ENCODE data around the gene DEXI.

DEXI gene

GRCh38 chr16:10942352-10943063, at the start of gene DEXI:
Gene DEXI (minus strand): TSS chr16:10942468. CDS start chr16:10942005, 463 bp downstream.
- DNase-seq (ENCODE audit: low spot score), result peak; percentile 97

DNA sequence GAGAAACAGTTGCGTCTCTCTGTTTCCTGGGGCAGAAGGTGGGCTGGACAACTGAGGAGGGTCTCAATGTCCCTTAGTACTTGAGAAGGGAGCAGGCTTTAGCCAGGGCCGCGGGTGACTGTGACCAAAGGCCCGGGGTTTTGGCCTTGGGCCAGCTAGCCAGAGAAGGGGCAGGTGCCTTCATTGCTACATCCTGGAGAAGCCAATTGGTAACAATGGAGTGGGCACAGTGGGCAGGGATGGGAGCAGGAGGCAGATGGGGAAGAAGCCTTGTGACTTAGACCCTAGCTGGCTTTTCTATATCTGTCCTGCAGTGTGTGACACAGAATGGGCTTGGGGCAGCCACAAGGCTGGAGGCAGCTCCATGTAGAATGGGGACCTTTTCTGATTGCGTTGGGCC, 48.1 kb upstream of the DEXI start:
- no peak for DNase-seq (ENCODE audit: low spot score)

DNA sequence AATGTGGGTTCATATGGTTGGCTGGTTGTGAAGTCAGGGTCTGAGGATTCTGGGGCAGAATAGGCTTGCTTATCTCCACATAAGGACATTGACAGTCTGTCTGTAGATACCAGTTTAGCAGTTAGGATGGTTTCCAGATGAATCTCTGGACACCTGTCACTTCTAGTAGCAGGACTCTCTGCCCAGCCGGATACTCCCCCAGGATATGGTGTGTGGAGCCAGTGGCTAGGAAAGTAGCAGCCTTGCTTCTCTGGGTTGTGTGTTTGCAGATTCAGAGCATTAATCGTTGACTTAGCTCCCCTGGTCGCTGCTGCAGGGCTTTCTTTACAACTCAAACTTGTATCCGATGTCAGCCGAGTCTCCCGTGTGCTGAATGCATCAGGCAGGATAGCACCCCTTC, 47.3 kb upstream of the DEXI start:
- DNase-seq (ENCODE audit: low spot score), result no peak

GRCh38 chr16:10988879-10989278, 46.6 kb upstream of the DEXI start:
- DNase-seq (ENCODE audit: low spot score), result no peak

DNA sequence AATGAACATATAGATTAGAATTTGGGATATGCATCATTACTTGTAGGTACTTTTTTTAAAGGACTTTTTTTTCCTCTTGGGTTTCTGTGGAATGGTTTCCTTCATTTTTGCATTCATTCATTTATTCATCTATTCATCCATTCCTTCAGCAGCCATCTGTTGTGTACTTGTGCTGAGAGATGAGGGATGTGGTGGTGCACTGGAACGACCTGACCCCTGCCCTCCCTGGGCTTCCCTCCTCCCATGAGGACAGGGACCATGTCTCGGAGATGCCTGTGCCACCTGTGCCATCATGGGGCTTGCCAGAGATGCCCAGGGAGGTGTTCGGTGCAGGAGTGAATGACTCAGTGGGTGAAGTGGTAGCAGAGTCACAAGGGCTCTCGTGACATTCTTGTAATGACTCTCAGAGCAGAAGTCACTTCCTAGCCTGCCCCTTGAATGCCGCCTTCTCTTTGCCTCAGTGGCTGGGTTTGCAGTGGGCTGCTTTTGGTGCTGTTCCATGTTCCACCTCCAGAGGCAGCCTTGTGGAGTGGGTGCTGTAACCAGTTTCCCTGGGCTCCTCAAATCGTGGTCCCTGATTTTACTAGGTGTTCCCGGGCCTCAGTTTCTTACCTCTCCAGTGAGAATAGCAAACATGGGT, 46.0 kb upstream of the DEXI start:
- DNase-seq (ENCODE audit: low spot score), result no peak

GRCh38 chr16:10987361-10988163, 45.3 kb upstream of the DEXI start:
- peak; percentile 27 for DNase-seq (ENCODE audit: low spot score)

GRCh38 chr16:10984509-10984908, 42.2 kb upstream of the DEXI start:
- no peak for DNase-seq (ENCODE audit: low spot score)

DNA sequence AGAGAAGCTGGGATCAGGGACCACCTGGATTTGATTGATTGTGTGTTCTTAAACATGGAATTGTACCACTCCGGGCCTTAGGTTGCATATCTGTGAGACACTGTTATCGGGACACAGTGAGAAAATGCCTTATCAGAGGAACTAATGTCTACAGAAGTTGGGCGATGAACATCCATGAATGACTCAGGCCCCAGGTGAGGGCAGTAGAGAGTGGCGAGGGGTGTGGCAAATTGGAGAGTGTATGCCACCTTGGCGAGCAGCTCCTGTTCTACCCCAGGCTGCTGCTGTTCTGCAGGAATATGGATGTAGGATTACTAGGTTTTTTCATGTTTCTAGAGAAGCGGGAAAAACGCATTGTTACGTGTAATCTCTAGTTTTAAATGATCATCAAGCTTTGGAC, 40.9 kb upstream of the DEXI start:
- DNase-seq (ENCODE audit: low spot score), result no peak

DNA sequence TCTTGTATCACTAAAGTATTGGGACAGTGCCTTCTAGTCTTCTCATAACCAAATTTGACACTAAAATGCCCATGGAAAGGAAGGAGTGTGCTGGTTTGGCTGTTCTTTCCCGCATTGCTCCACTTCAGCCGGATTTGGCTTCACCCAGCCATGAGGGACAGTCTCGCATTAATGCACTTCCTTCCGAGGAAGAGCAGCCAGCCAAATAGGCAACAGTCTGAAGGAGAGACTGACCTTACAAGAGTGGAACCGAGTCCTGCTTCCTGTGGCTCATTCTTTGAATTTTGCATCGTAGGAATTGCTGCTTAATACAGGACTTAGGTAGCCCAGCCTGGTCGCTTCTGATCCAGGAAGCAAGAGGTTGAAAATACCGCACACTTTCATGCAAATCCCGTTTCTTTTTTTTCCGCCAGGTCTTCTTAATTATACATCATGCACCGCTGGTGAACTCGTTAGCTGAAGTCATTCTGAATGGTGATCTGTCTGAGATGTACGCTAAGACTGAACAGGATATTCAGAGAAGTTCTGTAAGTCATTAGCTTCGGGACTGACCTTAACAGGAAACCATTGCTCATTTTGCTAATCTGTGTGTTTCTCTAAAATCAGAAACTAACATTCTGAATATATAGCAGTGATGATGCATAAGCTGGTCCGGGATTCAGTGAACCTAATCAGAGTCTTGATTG, 40.3 kb upstream of the DEXI start:
- no peak for DNase-seq (ENCODE audit: low spot score)

DNA sequence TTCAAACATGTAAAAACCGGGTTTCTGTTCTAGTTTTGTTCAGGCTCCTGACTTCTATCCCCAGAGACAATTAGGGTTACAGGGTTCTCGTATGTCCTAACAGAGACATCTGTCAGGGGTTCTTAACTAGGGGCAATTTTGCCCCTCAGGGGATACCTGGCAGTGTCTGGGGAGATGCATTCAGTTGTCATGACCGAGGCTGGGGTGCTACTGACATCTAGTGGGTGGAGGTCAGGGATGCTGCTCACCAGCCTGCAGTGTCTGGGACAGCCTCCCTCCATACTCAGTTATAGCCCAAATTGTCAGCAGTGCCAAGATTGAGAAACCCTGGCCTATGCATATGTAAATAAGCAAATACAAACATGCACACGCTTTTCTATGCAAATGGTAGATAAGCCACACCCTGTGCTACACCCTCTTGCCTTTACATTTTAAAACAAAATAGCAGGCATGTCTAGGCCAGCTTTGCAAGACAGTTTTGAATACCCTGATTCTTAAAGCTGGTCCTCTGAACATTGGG, 39.5 kb upstream of the DEXI start:
- DNase-seq (ENCODE audit: low spot score), result no peak

DNA sequence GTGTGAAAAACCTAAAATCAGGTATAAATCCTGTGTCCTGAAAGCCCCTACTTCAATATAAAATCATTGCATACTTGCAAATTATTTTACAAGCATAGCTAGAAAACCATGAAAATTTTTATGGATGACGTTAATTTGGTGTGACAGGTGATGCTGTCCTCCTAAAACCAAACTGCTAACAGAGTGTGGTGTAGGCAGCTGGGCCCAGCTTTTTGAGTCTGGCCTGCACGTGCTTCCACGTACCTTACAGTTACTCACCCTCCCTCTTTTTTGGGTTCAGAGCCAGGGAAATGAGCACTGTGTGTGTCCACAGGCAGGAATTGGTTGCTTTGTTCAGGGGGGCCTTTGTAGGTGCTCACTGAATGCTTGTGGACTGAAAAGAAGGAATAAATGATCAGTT, 38.5 kb upstream of the DEXI start:
- no peak for DNase-seq (ENCODE audit: low spot score)

- DNase-seq (ENCODE audit: low spot score), result no peak
These were observed 37.7 kb upstream of the DEXI start for GRCh38 chr16:10979717-10980601.

DNA sequence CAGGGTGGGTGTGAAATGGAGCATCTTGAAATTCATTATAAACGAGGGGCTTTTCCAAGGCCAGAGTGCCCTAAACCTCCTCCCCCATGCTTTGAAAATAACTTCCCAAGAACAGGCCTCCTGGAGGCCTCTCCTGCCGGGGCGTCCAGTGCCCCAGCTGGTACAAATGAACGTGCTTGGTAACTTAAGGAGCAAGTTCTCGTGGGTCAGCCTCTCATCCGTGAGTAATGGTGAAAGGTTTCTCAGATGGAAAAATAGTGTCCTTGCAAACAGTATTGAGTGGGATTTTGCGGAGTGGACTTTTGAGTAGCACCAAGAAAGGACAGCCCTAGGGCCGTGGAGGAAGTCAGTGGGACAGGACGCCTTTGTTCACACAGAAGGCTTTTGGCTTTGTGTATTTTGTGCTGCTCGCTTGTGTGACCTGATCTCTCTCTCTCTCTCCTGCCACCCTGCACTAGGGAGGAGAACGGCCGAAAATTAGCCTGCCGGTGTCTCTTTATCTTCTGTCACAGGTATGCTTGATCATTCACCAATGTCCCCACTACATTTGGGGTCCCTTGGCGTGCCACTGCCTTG, 36.7 kb upstream of the DEXI start:
- DNase-seq (ENCODE audit: low spot score), result no peak

DNA sequence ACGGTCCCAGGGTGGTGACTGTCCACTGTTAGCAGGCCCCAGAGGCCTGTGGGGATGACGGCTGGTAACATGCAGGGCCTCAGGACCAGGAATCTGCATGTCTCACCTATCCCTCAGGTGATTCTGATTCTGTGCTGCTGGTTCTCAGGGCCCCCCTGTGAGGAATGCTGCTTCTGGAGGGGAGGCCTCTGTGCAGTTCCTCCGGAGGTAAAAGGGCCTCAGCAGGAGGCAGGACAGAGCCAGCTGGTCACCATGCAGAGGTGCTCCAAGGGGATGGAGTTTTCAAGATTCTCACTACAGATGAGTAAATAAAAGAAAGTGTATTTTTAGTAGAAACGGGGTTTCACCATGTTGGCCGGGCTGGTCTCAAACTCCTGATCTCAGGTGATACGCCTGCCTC, 35.9 kb upstream of the DEXI start:
- DNase-seq (ENCODE audit: low spot score), result no peak

- DNase-seq (ENCODE audit: low spot score), result no peak
These were observed 34.4 kb upstream of the DEXI start for GRCh38 chr16:10976634-10977033.

- DNase-seq (ENCODE audit: low spot score), result no peak
These were observed 30.7 kb upstream of the DEXI start for GRCh38 chr16:10972819-10973464.

- DNase-seq (ENCODE audit: low spot score), result no peak
These were observed 30.0 kb upstream of the DEXI start for GRCh38 chr16:10972108-10972818.

DNA sequence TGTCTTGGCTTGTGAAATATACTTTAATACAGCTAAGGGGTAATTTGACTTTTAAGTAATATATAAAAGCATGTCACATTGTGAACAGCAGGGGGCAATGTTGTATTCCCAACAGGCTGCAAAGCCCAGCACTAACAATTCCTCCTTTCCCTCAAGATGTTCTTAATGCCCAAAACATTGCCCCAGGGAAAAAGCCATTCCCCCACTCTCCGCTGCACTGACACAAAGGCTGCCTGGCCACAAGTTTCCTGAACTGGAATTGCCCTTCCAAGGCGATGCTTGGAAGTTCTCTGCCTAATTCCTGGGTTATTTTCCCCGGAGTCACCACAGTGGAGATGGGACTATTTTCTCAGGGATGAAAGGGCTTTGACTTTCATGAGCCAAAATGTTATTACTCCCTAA, 29.3 kb upstream of the DEXI start:
- peak; percentile 83 for DNase-seq (ENCODE audit: low spot score)

DNA sequence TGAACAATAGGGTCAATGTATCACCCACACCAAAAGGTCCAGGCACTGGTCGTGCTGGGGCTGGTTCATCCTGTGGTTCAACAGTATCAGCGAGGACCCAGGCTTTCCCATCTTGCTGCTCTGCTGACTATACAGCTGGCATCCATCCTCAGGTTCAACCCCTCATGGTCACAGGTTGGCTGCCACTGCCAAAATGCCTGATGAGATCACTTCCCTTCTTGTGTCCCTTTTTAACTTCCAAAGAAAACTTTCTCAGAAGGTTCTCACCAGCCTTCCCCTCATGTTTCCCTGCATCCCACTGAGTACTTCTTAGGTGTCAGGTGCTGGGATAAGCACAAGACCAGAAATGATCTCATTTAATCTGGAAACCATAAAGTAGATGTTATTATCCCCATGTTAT, 27.8 kb upstream of the DEXI start:
- no peak for DNase-seq (ENCODE audit: low spot score)

DNA sequence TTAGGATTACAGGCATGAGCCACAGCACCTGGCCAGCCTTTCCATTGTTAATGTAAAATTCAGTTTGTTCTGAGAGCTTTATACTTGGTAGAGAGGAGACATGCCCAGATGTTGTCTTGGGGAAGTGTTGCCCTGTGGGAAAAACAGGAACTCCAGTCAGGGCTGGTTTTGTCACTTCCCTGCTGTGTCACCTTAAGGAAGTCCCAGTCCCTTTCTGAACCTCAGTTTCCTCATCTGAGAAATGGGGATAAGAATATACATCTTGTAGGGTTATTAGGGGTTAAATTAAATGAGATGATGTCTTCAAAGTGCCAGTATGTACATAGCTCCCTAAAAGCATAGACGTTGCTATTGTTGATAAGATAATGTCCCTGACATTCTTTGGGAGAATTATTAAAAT, 27.3 kb upstream of the DEXI start:
- DNase-seq (ENCODE audit: low spot score), result no peak
